Measurements from ENCODE around the gene DEFB115.
"Not testable (repeated sequence)": the region's sequence is repeated elsewhere in the genome, so short reads cannot be mapped to it uniquely, and the experiment has no call there.

DEFB115 gene

DNA sequence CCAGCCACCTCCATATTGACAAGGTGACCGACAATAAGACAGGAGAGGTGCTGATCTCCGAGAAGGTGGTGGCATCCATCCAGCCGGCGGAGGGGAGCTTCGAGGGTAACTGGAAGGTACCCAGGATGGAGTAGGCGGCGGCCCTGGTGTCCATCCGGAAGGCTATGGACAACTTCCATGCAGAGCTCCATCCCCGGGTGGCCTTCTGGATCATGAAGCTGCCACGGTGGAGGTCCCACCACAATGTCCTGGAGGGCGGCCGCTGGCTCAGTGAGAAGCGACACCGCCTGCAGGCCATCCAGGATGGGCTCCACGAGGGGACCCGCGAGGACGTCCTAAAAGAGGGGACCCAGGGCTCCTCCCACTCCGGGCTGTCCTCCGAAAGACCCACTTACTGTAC, 17.0 kb downstream of the DEFB115 start:
- Histone ChIP-seq H3K36me3 (replicated peaks) (no peaks in the 10 kb centered on the region), H3K27ac (no peak overlapping the region), H3K27me3 (replicated peaks) (no peaks in the 10 kb centered on the region), H3K4me3 (ENCODE audit: low read depth, low read length) (no peak overlapping the region)
- in situ Hi-C loops (cut with HindIII; ENCODE audit: low pct_ligation_motif_present, low sequenced_read_pairs), result no loop called here
- TF ChIP-seq, protein P1, sequence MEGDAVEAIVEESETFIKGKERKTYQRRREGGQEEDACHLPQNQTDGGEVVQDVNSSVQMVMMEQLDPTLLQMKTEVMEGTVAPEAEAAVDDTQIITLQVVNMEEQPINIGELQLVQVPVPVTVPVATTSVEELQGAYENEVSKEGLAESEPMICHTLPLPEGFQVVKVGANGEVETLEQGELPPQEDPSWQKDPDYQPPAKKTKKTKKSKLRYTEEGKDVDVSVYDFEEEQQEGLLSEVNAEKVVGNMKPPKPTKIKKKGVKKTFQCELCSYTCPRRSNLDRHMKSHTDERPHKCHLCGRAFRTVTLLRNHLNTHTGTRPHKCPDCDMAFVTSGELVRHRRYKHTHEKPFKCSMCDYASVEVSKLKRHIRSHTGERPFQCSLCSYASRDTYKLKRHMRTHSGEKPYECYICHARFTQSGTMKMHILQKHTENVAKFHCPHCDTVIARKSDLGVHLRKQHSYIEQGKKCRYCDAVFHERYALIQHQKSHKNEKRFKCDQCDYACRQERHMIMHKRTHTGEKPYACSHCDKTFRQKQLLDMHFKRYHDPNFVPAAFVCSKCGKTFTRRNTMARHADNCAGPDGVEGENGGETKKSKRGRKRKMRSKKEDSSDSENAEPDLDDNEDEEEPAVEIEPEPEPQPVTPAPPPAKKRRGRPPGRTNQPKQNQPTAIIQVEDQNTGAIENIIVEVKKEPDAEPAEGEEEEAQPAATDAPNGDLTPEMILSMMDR (IDR thresholded peaks at IDR 0.05; ENCODE audit: low read depth, low read length, missing control alignments), result no peak
- DNase-seq, result no peak

GRCh38 chr20:31278178-31278577, 20.7 kb downstream of the DEFB115 start:
- no peaks in the 10 kb centered on the region for H3K36me3 ChIP-seq (replicated peaks)
- TF ChIP-seq, protein P1 (IDR thresholded peaks at IDR 0.05; ENCODE audit: low read depth, low read length, missing control alignments), result no peak
- no peaks in the 10 kb centered on the region for H3K27me3 ChIP-seq (replicated peaks)
- no peak for DNase-seq
- no peak overlapping the region for H3K27ac ChIP-seq
- in situ Hi-C loops (cut with HindIII; ENCODE audit: low pct_ligation_motif_present, low sequenced_read_pairs), result no loop called here
- no peak overlapping the region for H3K4me3 ChIP-seq (ENCODE audit: low read depth, low read length)

DNA sequence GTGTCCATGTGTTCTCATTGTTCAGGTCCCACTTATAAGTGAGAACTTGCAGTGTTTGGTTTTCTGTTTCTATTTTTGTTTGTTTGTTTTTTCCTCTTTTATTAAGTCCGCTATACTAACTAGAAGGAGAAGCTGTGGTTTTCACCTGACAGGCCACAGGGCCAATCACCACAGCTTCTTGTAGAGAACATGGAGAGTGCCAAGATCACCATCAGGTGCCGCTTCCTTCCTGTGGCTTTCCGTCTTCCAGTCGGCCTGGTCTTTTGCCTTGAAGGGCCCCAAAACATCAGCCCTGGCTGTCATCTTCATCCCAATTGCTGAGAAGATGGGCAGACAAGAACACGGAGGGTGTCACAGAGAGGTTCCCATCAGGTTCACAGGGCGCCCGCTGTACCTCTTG, 27.5 kb downstream of the DEFB115 start:
- H3K27me3 ChIP-seq (replicated peaks); DNase-seq; in situ Hi-C loops (cut with HindIII; ENCODE audit: low pct_ligation_motif_present, low sequenced_read_pairs); H3K4me3 ChIP-seq (ENCODE audit: low read depth, low read length); H3K36me3 ChIP-seq (replicated peaks); H3K27ac ChIP-seq: not testable (repeated sequence)

DNA sequence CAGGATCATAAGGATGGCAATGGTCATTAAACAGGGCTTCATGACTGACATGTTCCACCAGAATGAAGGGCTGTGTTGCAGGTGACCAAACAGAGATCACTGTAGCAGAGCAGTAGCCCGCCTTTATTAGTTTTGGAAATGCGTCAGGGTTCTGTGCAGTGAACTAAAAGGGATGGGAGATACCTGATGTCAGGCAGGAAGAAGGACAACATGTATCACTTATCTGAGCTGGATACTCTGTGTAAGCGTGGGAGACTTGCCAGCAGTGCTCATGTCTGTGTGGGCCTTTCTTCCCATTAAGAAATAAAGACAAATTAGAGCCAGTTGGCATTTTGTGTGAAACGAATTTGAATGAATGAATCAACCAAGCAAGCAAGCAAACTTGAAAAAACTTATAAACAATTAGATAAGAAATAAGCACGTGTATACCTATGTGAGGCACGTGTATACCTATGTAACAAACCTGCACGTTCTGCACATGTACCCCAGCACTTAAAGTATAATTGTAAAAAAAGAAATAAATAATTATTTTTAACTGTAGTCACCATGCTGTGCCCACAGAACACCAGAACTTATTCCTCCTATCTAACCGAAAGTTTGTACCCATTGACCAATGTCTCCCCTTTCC, 51.2 kb downstream of the DEFB115 start, which contains the start of gene DEFB116:
DEFB116 (minus strand) TSS at position 51 of the 628 bp plus-strand sequence; CDS start at position 51, 0 bp downstream.
- TF ChIP-seq, protein P1 (IDR thresholded peaks at IDR 0.05; ENCODE audit: low read depth, low read length, missing control alignments), result no peak
- H3K27me3 ChIP-seq (replicated peaks), result no peaks in the 10 kb centered on the region
- no peak within 1 kb of the TSS for H3K27ac ChIP-seq
- no peak within 1 kb of the TSS for H3K4me3 ChIP-seq (ENCODE audit: low read depth, low read length)
- DNase-seq, result no peak
- H3K36me3 ChIP-seq (replicated peaks), result no peaks in the 10 kb centered on the region
- in situ Hi-C loops (cut with HindIII; ENCODE audit: low pct_ligation_motif_present, low sequenced_read_pairs), result no loop called here

Data from brain microvascular endothelial cell (primary cell).